GM12872 (cell line): ENCODE data around the gene IRF7.

Source experiments
- TF ChIP-seq, protein P1 (sequence below): IDR thresholded peaks from 3 replicates; pipeline ENCODE4 v1.5.1; 2011; ENCODE audit warnings: low read depth, mild to moderate bottlenecking, low read length, moderate library complexity; ENCODE audit not compliant: insufficient read depth

IRF7 gene

DNA sequence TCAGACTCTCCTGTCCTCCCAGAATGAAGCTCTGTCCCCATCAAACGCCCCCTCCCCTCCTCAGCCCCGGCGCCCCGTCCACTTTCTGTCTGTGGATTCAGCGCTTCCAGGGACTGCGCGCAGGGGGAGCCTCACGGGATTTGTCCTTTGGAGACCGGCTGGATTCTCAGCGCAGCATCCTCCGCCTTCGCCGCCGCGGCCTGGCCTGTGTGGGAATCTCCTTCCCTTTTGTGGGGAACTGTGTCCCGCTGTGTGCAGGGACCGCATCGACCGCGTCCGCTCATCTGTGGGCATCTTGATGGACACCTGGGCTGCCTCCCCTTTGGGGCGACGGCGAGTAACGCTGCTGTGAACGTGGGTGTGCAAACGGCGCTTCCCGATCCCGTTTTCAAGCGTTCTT lies 12.3 kb upstream of the IRF7 start:
- TF ChIP-seq, protein P1, sequence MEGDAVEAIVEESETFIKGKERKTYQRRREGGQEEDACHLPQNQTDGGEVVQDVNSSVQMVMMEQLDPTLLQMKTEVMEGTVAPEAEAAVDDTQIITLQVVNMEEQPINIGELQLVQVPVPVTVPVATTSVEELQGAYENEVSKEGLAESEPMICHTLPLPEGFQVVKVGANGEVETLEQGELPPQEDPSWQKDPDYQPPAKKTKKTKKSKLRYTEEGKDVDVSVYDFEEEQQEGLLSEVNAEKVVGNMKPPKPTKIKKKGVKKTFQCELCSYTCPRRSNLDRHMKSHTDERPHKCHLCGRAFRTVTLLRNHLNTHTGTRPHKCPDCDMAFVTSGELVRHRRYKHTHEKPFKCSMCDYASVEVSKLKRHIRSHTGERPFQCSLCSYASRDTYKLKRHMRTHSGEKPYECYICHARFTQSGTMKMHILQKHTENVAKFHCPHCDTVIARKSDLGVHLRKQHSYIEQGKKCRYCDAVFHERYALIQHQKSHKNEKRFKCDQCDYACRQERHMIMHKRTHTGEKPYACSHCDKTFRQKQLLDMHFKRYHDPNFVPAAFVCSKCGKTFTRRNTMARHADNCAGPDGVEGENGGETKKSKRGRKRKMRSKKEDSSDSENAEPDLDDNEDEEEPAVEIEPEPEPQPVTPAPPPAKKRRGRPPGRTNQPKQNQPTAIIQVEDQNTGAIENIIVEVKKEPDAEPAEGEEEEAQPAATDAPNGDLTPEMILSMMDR: no peak

DNA sequence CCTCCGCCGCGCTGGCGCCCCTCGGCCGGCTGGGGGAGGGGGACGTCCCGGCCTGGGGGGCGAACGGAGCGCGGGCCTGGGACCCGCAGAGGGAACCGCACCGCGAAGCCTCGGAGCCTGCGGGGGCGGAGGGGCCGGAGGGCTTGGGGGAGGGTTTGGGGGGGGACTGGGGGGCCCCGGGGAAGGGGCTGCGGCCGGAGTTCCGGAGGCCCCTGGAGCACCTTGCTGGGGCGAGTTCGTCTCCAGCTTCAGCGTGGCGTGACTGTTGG lies 11.5 kb upstream of the IRF7 start:
- TF ChIP-seq, protein P1: no peak

DNA sequence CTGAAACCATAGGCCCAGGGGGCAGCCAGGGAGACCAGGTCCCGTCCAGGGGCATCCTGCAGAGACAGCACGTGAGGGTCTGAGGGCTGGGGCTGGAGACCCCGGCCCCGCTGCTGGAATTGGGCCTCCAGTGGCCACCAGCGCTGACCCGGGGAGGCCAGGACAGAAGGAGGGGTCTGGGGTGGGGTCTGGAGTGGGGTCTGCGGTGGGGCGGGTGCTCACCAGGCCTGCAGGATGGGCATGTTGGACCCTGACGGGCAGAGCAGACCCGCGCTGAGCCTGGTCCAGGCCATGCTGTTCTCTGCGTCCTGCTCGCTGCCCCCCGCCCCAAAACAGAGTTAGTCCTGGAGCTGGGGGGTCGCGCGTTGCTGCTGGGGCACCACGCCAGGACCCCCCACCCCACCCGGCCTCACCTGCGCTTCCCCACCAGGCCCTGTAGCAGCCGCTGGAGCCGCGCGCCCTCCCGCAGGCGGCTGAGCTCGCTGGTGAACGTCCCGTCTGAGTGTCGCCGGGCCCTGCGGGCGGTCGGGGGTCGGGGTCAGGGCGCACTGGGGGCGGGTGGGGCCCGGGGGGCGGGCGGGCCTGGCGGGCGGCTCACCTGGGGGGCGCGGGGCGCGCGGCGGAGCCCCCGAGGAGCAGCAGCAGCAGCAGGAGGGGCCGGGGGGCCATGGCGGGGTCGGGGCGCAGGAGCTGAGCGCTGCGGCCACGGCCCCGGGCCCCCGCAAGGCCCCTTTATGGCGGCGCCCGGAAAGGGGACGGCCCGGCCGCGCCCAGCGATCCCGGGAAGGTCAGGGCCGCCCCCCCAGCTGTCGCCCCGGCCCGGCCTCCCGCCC lies 10.9 kb upstream of the IRF7 start, which contains the start of gene SCT:
Gene SCT, minus strand, starts transcription at position 707 of the 833 bp plus-strand sequence. Its CDS starts 38 bp downstream, at position 669.
- TF ChIP-seq, protein P1: no peak

DNA sequence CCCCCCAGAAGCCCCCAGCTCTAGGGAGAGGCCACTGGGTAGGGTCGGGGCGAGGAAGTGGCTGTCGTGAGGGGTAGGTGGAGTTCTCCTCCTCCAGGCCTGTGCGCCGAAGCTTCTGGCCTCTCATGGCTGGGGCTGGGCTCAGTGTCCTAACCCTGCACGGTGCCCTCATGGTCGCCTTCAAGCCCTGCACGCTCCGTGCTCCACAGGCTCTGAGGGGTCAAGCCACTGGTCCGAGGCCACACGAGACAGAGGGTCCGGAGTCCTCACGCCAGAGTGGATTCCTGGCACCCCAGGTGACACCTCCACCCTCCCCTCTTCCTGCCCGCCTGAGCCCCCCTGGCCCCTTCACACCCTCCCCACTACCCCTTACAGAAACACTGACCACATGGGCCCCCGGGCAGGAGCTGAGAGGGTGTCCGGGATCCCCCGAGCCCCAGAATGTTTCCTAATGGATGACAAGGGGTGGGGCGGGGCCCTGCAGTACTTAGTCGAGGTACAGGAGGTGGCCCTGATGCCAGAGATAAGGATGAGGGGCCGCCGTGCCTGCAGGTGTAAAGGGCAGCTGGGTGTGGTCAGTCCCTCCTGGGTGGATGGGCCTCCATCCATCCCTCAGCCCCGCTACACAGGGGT lies 10.0 kb upstream of the IRF7 start:
- TF ChIP-seq, protein P1: no peak

DNA sequence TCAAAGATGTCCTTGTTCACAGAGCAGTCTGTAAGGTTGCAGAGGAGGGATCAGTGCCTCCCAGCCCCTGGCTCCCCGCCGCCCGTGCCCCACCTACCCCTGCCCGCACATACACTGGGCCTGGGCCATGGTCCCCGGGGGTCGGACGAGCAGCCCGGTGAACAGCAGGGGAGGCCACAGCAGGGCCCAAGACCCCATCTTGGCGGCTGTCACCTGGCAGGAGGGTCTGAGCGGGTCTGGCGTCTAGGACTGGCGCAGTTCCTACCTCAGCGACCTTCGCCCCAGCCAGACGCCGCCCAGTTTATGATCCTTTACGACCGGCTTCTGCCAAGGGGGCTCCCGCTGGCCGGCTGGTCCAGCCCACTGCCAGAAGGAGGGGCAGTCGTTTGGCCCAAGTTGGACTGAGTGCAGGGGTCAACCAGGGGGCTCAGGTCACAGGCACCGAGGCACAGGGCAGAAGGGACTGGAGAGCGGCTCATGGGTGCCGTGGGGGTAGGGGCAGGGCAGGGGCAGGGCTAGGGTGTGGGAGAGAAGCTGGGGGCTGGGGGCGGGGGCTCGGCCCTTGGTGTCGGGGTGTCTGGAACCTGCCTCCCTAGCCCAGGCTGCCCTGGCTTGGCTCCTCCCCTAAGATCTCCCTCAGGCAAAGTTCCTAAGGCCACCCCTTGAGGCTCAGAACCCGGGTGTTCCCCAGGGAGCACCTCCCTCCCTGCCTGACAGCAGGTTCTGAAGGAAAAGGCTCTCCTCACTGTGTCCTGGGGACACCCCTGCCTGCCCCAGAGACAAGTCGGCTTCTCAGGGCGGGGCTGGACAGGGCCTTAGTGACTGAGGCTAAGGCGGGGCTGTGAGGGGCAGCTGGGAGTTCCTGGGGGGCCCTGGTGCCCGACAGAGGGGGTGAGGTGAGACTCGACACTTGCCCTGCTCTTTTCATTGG lies 9.2 kb upstream of the IRF7 start, which contains the start of gene CDHR5:
Gene CDHR5, minus strand, starts transcription at position 251 of the 931 bp plus-strand sequence. Its CDS starts 53 bp downstream, at position 198.
- TF ChIP-seq, protein P1: no peak

DNA sequence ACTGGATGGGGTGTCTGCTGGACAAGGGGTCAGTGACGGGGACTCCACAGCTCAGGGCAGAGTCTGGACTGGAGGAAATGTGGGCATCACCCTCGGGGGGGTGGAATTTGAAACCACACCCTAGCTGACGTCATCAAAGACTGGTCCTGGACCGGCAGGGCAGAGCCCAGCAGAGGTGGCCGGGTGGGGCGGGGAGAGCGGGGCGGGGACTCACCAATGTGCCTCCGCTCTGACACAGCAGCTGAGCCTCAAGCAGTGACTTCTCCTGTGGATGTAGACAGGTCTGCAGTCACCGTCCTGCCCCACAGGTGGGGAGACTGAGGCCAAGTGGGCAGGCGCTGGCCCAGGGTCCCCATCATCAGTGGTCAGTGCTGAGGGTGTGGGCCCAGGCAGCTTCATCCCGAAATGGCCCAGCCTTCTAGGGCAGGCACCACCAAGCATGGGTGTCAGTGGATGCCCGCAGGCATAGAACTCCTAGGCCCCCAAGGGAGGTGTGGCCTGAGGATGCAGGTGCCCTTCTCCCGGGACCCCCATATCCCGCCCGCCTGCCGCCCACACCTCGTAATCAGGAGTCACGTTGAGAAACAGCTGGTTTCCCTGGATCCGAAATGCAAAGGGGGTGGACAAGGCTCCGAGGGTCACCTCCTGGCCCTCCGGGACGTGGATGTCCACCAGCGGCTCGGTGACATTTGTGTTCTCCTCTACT lies 8.4 kb upstream of the IRF7 start:
- TF ChIP-seq, protein P1: no peak
